Measurements from ENCODE around the gene C20orf96.

C20orf96 gene

GRCh38 chr20:328027-328974, 37.8 kb upstream of the C20orf96 start:
- H3K4me3 ChIP-seq (ENCODE audit: low read depth, low read length) = no peak overlapping the region

GRCh38 chr20:327186-328026, 36.9 kb upstream of the C20orf96 start:
- peak overlapping the region; percentile 61 for H3K4me3 ChIP-seq (ENCODE audit: low read depth, low read length)
- no peak for TF ChIP-seq CTCF (IDR thresholded peaks at IDR 0.05; ENCODE audit: borderline replicate concordance, insufficient read depth, low read depth, low read length)

More at GRCh38 chr20:328027-328974, 37.8 kb upstream of the C20orf96 start:
- TF ChIP-seq CTCF (IDR thresholded peaks at IDR 0.05; ENCODE audit: borderline replicate concordance, insufficient read depth, low read depth, low read length) = no peak

- H3K4me3 ChIP-seq (ENCODE audit: low read depth, low read length) = peak overlapping the region; percentile 61
- no peak for TF ChIP-seq CTCF (IDR thresholded peaks at IDR 0.05; ENCODE audit: borderline replicate concordance, insufficient read depth, low read depth, low read length)
Observed at GRCh38 chr20:326645-327185, 36.2 kb upstream of the C20orf96 start.

DNA sequence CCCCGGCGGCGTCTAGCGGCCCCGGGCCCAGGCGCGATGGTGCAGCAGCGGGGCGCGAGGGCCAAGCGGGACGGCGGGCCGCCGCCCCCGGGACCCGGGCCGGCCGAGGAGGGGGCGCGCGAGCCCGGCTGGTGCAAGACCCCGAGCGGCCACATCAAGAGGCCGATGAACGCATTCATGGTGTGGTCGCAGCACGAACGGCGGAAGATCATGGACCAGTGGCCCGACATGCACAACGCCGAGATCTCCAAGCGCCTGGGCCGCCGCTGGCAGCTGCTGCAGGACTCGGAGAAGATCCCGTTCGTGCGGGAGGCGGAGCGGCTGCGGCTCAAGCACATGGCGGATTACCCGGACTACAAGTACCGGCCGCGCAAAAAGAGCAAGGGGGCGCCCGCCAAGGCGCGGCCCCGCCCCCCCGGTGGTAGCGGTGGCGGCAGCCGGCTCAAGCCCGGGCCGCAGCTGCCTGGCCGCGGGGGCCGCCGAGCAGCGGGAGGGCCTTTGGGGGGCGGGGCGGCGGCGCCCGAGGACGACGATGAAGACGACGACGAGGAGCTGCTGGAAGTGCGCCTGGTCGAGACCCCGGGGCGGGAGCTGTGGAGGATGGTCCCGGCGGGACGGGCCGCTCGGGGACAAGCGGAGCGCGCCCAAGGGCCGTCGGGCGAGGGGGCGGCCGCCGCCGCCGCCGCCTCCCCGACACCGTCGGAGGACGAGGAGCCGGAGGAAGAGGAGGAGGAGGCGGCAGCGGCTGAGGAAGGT, 35.5 kb upstream of the C20orf96 start:
- peak overlapping the region; percentile 61 for H3K4me3 ChIP-seq (ENCODE audit: low read depth, low read length)
- TF ChIP-seq CTCF (IDR thresholded peaks at IDR 0.05; ENCODE audit: borderline replicate concordance, insufficient read depth, low read depth, low read length) = no peak

DNA sequence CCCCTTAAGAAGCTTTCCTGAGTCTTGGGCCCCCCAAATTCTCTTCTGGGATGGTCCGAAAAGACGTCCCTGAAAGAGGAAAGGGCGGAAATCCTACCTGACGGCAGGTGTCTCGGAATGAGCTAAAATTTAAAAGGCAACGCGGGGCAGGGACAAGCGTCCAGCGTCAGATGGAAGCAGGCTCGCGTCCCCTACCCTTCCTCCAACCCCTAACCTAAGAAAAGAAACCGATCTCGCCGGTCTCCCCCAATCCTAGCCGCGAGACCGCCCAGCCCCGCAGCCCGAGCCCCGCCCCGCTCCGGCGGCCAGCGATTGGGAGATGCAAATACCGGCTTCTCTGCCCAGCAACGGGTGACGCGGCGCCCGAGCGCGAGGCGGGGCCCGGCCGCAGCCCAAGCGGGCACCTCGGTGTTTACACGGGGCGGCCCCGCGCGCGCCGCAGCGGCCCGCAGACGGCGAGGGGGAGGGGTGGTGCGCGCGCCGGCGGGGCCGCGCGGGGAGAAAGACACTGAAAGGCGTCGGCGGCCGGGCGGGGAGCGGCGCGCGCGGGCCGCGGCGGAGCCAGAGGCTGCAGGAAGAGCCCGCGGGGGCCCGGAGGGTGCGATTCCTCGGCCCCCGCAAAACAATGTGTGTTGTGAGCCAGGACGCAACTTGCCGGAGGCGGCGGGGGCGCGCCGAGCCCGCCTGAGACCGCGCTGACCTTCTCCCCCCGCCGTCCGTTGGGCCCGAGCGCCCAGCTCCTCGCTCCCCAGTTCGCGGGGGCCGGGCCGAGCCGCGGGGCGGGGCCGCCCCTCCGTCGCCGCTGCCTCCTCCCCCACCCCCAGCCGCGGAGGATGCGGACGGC, 34.7 kb upstream of the C20orf96 start, which contains the start of gene SOX12:
TSS of gene SOX12 (plus strand) at position 508 of the 844 bp plus-strand sequence. CDS start 373 bp downstream, outside the sequence.
- no peak for TF ChIP-seq CTCF (IDR thresholded peaks at IDR 0.05; ENCODE audit: borderline replicate concordance, insufficient read depth, low read depth, low read length)
- peak within 1 kb of the TSS; percentile 61 for H3K4me3 ChIP-seq (ENCODE audit: low read depth, low read length)

Measured in GM12875 (cell line).